ENCODE measurements around the gene GNB1. TPM values are rescaled to one million over a fixed set of nuclear protein-coding genes. Genes with fewer than 3 reads are reported as not detected.
A peak's percentile ranks its signal among the peaks of the same experiment; 100 is the strongest.

Gene GNB1
- total and polyA plus RNA-seq, 9 of the 15 experiments (the other 6 are each of a cell fraction or from before 2014, with no cell fraction given): 34.3 to 388 (median 114) TPM

GRCh38 chr1:1918901-1919303 lies 28.0 kb upstream of the GNB1 start, which contains the start of gene TMEM52 (continued):
- TF ChIP-seq, protein P1, sequence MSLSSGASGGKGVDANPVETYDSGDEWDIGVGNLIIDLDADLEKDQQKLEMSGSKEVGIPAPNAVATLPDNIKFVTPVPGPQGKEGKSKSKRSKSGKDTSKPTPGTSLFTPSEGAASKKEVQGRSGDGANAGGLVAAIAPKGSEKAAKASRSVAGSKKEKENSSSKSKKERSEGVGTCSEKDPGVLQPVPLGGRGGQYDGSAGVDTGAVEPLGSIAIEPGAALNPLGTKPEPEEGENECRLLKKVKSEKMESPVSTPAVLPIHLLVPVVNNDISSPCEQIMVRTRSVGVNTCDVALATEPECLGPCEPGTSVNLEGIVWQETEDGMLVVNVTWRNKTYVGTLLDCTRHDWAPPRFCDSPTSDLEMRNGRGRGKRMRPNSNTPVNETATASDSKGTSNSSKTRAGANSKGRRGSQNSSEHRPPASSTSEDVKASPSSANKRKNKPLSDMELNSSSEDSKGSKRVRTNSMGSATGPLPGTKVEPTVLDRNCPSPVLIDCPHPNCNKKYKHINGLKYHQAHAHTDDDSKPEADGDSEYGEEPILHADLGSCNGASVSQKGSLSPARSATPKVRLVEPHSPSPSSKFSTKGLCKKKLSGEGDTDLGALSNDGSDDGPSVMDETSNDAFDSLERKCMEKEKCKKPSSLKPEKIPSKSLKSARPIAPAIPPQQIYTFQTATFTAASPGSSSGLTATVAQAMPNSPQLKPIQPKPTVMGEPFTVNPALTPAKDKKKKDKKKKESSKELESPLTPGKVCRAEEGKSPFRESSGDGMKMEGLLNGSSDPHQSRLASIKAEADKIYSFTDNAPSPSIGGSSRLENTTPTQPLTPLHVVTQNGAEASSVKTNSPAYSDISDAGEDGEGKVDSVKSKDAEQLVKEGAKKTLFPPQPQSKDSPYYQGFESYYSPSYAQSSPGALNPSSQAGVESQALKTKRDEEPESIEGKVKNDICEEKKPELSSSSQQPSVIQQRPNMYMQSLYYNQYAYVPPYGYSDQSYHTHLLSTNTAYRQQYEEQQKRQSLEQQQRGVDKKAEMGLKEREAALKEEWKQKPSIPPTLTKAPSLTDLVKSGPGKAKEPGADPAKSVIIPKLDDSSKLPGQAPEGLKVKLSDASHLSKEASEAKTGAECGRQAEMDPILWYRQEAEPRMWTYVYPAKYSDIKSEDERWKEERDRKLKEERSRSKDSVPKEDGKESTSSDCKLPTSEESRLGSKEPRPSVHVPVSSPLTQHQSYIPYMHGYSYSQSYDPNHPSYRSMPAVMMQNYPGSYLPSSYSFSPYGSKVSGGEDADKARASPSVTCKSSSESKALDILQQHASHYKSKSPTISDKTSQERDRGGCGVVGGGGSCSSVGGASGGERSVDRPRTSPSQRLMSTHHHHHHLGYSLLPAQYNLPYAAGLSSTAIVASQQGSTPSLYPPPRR (CRISPR knock-in tag; IDR thresholded peaks at IDR 0.05; ENCODE audit: borderline replicate concordance): no peak
- TF ChIP-seq SIN3A (IDR thresholded peaks at IDR 0.05; ENCODE audit: borderline replicate concordance in 2 of 2, control insufficient read depth in 1 of 2, low read depth in 2 of 2, low read length in 2 of 2): peak; percentile 71 to 72; a peak in 2 of 4 replicates
- TF ChIP-seq, protein P2, sequence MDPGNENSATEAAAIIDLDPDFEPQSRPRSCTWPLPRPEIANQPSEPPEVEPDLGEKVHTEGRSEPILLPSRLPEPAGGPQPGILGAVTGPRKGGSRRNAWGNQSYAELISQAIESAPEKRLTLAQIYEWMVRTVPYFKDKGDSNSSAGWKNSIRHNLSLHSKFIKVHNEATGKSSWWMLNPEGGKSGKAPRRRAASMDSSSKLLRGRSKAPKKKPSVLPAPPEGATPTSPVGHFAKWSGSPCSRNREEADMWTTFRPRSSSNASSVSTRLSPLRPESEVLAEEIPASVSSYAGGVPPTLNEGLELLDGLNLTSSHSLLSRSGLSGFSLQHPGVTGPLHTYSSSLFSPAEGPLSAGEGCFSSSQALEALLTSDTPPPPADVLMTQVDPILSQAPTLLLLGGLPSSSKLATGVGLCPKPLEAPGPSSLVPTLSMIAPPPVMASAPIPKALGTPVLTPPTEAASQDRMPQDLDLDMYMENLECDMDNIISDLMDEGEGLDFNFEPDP (CRISPR knock-in tag; IDR thresholded peaks at IDR 0.05): 0 out of 2 replicates have a peak, but pooled peaks have one; percentile 30
- TF ChIP-seq FOXP1 (CRISPR knock-in tag; IDR thresholded peaks at IDR 0.05): peak; percentile 79; the same call in 1 of the 2 replicates
- peak; percentile 45; the same call in 1 of the 2 replicates for TF ChIP-seq VEZF1 (CRISPR knock-in tag; IDR thresholded peaks at IDR 0.05)
- no peak for TF ChIP-seq CBFA2T3 (IDR thresholded peaks at IDR 0.05)
- TF ChIP-seq GABPB1 (CRISPR knock-in tag; IDR thresholded peaks at IDR 0.05): peak; percentile 51; the same call in 1 of the 2 replicates
- TF ChIP-seq CBX8 (IDR thresholded peaks at IDR 0.05; ENCODE audit: borderline replicate concordance, extremely low read depth, low read depth, low read length, poor library complexity, severe bottlenecking): no peak
- TF ChIP-seq RBFOX2 (IDR thresholded peaks at IDR 0.05; ENCODE audit: low read depth, low read length): peak; percentile 86
- no peak for TF ChIP-seq KLF10 (CRISPR knock-in tag; IDR thresholded peaks at IDR 0.05)
- TF ChIP-seq, protein P3, sequence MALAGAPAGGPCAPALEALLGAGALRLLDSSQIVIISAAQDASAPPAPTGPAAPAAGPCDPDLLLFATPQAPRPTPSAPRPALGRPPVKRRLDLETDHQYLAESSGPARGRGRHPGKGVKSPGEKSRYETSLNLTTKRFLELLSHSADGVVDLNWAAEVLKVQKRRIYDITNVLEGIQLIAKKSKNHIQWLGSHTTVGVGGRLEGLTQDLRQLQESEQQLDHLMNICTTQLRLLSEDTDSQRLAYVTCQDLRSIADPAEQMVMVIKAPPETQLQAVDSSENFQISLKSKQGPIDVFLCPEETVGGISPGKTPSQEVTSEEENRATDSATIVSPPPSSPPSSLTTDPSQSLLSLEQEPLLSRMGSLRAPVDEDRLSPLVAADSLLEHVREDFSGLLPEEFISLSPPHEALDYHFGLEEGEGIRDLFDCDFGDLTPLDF (CRISPR knock-in tag; IDR thresholded peaks at IDR 0.05): peak; percentile 31; the same call in 1 of the 2 replicates
- peak; percentile 96 for TF ChIP-seq ZBTB7A (IDR thresholded peaks at IDR 0.05; ENCODE audit: borderline replicate concordance, control insufficient read depth, low read depth, low read length)
- TF ChIP-seq SAFB (IDR thresholded peaks at IDR 0.05; ENCODE audit: borderline replicate concordance, low read depth, low read length): 0 out of 2 replicates have a peak, but pooled peaks have one; percentile 44
- no peak for TF ChIP-seq ZNF140 (CRISPR knock-in tag; IDR thresholded peaks at IDR 0.05)
- TF ChIP-seq KLF13 (tag; IDR thresholded peaks at IDR 0.05; ENCODE audit: borderline replicate concordance, low read depth): 0 out of 2 replicates have a peak, but pooled peaks have one; percentile 50
- TF ChIP-seq CAMTA2 (CRISPR knock-in tag; conservative IDR thresholded peaks at IDR 0.05): 0 out of 2 replicates have a peak, but pooled peaks have one; percentile 48
- peak; percentile 41; the same call in 1 of the 2 replicates for TF ChIP-seq POLR2AphosphoS5 (IDR thresholded peaks at IDR 0.05; ENCODE audit: control insufficient read depth, insufficient read depth, low read depth, low read length)
